Activated CD8-positive, alpha-beta memory T cell treated with anti-CD3 and anti-CD28 coated beads, Interleukin-2, amount 10 ng/mL, durations not matched to agents 7 days and 5 days (primary cell): Measurements from ENCODE around the gene LRP5. TPM values are rescaled to one million over a fixed set of nuclear protein-coding genes. Genes with fewer than 3 reads are reported as not detected.
"Not testable (repeated sequence)": the region's sequence is repeated elsewhere in the genome, so short reads cannot be mapped to it uniquely, and the experiment has no call there.

Experiments
- ATAC-seq: fragments of 150-1000 bp; cut with Tn5 transposase; one replicate; pipeline ENCODE4 v1.10.0; 2021; ENCODE audit warnings: moderate library complexity
- CTCF ChIA-PET: fragments of 350-600 bp; sonication (Branson Sonifier 250); formaldehyde crosslinking; loops from one replicate; lab custom pipeline; 2021; ENCODE audit warnings: antibody characterized with exemption; lab: Charles Lee
- DNase-seq: peaks from one replicate; pipeline ENCODE4 v3.0.0-alpha.2; 2020
- H3K27ac Mint-ChIP-seq: one replicate; pipeline ENCODE4 v1.8.0; 2021; ENCODE audit warnings: mild to moderate bottlenecking, mixed read lengths
- H3K27me3 Mint-ChIP-seq: one replicate; pipeline ENCODE4 v1.8.0; 2021; ENCODE audit warnings: mixed read lengths
- H3K36me3 Mint-ChIP-seq: one replicate; pipeline ENCODE4 v1.8.0; 2021; ENCODE audit warnings: mild to moderate bottlenecking, mixed read lengths
- H3K4me1 Mint-ChIP-seq: one replicate; pipeline ENCODE4 v1.8.0; 2021; ENCODE audit warnings: mixed read lengths
- H3K4me3 Mint-ChIP-seq: one replicate; pipeline ENCODE4 v1.8.0; 2021; ENCODE audit warnings: mild to moderate bottlenecking, moderate library complexity, mixed read lengths
- H3K9me3 Mint-ChIP-seq: one replicate; pipeline ENCODE4 v1.8.0; 2022; ENCODE audit warnings: low read depth, mixed read lengths
- total RNA-seq, 2 experiments: library from RNA; stranded (reverse); gene quantifications; one replicate each; pipeline ENCODE4 v1.2.3, GENCODE V29; 2021

The LRP5 gene
- total RNA-seq, 2 experiments from 2014 or later, result 15.6 to 16.2 TPM

DNA sequence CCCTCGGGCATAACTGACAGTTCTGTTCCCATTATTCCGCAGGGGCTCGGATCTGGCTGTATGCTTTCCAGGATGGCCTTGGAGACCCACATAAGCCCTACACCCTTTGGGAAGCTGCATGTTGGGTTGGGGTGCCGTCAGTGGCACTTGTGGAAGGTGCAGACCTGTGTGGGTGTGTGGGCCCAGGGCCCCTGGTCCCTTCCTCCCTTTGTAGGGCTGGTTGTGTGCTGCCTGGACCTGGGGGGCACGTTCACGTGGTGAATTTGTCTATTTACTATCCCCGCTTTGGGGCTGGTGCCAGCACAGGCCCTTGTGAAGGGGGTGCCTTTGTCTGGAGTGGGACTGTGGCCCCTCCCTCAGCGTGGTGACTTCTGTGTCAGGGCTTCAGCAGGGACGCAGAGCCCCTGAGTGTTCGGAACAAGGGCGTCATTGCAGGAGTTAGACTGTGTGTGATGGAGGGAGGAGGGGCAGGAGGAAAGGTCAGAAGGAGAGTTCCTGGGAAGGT is 133.2 kb downstream of the LRP5 start:
- Mint-ChIP-seq H3K9me3 (no peaks in the 10 kb centered on the region), H3K36me3 (no peaks in the 10 kb centered on the region), H3K27me3 (no peaks in the 10 kb centered on the region), H3K27ac (no peak overlapping the region), H3K4me1 (peaks cover 4% of the 10 kb centered on the region), H3K4me3 (no peak overlapping the region)
- CTCF ChIA-PET, result no interaction called here
- DNase-seq, result no peak
- no peak for ATAC-seq

GRCh38 chr11:68446046-68446725 is 133.8 kb downstream of the LRP5 start:
- no peak for ATAC-seq
- H3K27ac Mint-ChIP-seq, result no peak overlapping the region
- H3K36me3 Mint-ChIP-seq, result no peaks in the 10 kb centered on the region
- H3K9me3 Mint-ChIP-seq, result no peaks in the 10 kb centered on the region
- DNase-seq, result no peak
- H3K4me1 Mint-ChIP-seq, result peaks cover 4% of the 10 kb centered on the region
- CTCF ChIA-PET, result no interaction called here
- no peaks in the 10 kb centered on the region for H3K27me3 Mint-ChIP-seq
- no peak overlapping the region for H3K4me3 Mint-ChIP-seq

- Mint-ChIP-seq H3K27ac (no peak overlapping the region), H3K4me1 (peaks cover 4% of the 10 kb centered on the region), H3K36me3 (no peaks in the 10 kb centered on the region), H3K4me3 (no peak overlapping the region), H3K27me3 (no peaks in the 10 kb centered on the region), H3K9me3 (no peaks in the 10 kb centered on the region)
- CTCF ChIA-PET, result interaction anchor here (2.4 kb wide), 1 partner anchor 190 kb away, joined by 7 read pairs; no protein-coding TSS in a partner anchor
- DNase-seq (peak; percentile 85), ATAC-seq (peak; percentile 99)
Observed at GRCh38 chr11:68447015-68447801, 134.8 kb downstream of the LRP5 start.

GRCh38 chr11:68447914-68448313 is 135.5 kb downstream of the LRP5 start:
- H3K4me3 Mint-ChIP-seq, H3K27ac Mint-ChIP-seq, ATAC-seq, DNase-seq, H3K9me3 Mint-ChIP-seq, H3K36me3 Mint-ChIP-seq, H3K27me3 Mint-ChIP-seq, H3K4me1 Mint-ChIP-seq: not testable (repeated sequence)
- CTCF ChIA-PET, result interaction anchor here (2.4 kb wide), 1 partner anchor 190 kb away, joined by 7 read pairs; no protein-coding TSS in a partner anchor

GRCh38 chr11:68448604-68449011 is 136.2 kb downstream of the LRP5 start:
- DNase-seq (no peak), ATAC-seq (no peak)
- Mint-ChIP-seq H3K9me3 (no peaks in the 10 kb centered on the region), H3K27ac (no peak overlapping the region), H3K4me3 (no peak overlapping the region), H3K36me3 (no peaks in the 10 kb centered on the region), H3K27me3 (no peaks in the 10 kb centered on the region), H3K4me1 (peaks cover 4% of the 10 kb centered on the region)
- CTCF ChIA-PET, result interaction anchor here (0.5 to 2.4 kb wide), 2 partner anchors 147 to 191 kb away, joined by 3 to 7 read pairs; no protein-coding TSS in a partner anchor

DNA sequence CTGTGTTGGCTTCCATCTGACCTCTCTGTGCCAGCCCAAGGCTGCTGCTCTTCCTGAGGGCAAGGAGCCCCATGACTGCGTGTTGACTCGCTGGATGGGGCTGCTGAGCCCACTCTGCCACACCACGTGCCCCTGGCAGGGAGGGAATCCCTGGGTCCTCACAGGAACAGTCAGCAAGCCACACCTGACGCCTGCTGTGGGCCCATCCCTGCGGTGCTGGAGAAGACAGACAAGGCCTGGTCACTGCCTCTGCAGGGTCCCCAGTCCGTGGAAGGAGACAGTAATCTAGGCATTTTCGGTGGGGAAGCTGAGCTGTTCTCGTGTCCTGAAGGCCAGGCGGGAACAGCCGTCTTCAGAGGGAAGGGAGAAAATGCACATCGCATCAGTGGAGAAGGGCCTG is 137.6 kb downstream of the LRP5 start:
- ATAC-seq, result no peak
- Mint-ChIP-seq H3K4me1 (peaks cover 4% of the 10 kb centered on the region), H3K36me3 (no peaks in the 10 kb centered on the region), H3K27ac (no peak overlapping the region), H3K4me3 (no peak overlapping the region), H3K9me3 (no peaks in the 10 kb centered on the region), H3K27me3 (no peaks in the 10 kb centered on the region)
- CTCF ChIA-PET, result interaction anchor here (0.7 to 2.4 kb wide), 2 partner anchors 153 to 192 kb away, joined by 3 to 7 read pairs; no protein-coding TSS in a partner anchor
- DNase-seq, result no peak

GRCh38 chr11:68450711-68451110 is 138.3 kb downstream of the LRP5 start:
- Mint-ChIP-seq H3K9me3 (no peaks in the 10 kb centered on the region), H3K36me3 (no peaks in the 10 kb centered on the region), H3K4me3 (no peak overlapping the region), H3K4me1 (peaks cover 4% of the 10 kb centered on the region), H3K27me3 (peaks cover 1% of the 10 kb centered on the region), H3K27ac (no peak overlapping the region)
- CTCF ChIA-PET, result no interaction called here
- DNase-seq (no peak), ATAC-seq (no peak)

DNA sequence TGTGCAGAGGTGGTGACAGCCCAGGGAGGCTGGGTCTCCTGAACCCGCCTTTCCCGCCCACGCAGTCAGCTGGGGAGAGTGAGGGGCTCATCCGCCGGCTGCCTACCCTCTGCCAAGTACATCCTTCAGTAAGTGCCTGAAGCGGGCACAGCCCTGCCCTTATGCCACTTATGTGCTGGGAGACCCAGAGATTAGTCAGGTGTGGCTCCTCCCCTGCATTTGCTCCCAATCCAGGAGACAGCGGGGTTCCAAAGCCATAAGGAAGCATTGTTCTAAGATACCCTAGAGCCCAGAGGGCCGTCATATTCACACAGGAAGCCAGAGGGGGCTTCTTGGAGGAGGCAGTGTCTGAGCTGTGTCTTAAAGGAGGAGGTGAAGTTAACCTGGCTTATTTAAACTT is 142.4 kb downstream of the LRP5 start:
- Mint-ChIP-seq H3K9me3 (no peaks in the 10 kb centered on the region), H3K27ac (no peak overlapping the region), H3K27me3 (peaks cover 2% of the 10 kb centered on the region), H3K36me3 (no peaks in the 10 kb centered on the region), H3K4me1 (peaks cover 1% of the 10 kb centered on the region), H3K4me3 (no peak overlapping the region)
- ATAC-seq (no peak), DNase-seq (no peak)
- CTCF ChIA-PET, result no interaction called here

- ATAC-seq (no peak), DNase-seq (no peak)
- CTCF ChIA-PET, result interaction anchor here (2.0 kb wide), 1 partner anchor 198 kb away, joined by 6 read pairs; no protein-coding TSS in a partner anchor
- Mint-ChIP-seq H3K36me3 (no peaks in the 10 kb centered on the region), H3K27ac (no peak overlapping the region), H3K4me1 (peaks cover 3% of the 10 kb centered on the region), H3K4me3 (no peak overlapping the region), H3K9me3 (no peaks in the 10 kb centered on the region), H3K27me3 (peaks cover 2% of the 10 kb centered on the region)
Observed at GRCh38 chr11:68455485-68455884, 143.1 kb downstream of the LRP5 start.

GRCh38 chr11:68457216-68457897 is 145.0 kb downstream of the LRP5 start:
- peaks cover 4% of the 10 kb centered on the region for H3K36me3 Mint-ChIP-seq
- no peak overlapping the region for H3K27ac Mint-ChIP-seq
- H3K4me3 Mint-ChIP-seq, result no peak overlapping the region
- H3K27me3 Mint-ChIP-seq, result peaks cover 2% of the 10 kb centered on the region
- peaks cover 7% of the 10 kb centered on the region for H3K4me1 Mint-ChIP-seq
- CTCF ChIA-PET, result interaction anchor here (1.1 to 2.0 kb wide), 3 partner anchors 75 to 200 kb away, joined by 3 to 6 read pairs (median 3); no protein-coding TSS in a partner anchor
- ATAC-seq, result no peak
- no peaks in the 10 kb centered on the region for H3K9me3 Mint-ChIP-seq
- no peak for DNase-seq

GRCh38 chr11:68457898-68458249 is 145.5 kb downstream of the LRP5 start:
- Mint-ChIP-seq H3K4me1 (peaks cover 12% of the 10 kb centered on the region), H3K9me3 (no peaks in the 10 kb centered on the region), H3K27ac (no peak overlapping the region), H3K4me3 (no peak overlapping the region), H3K36me3 (peaks cover 7% of the 10 kb centered on the region), H3K27me3 (peaks cover 2% of the 10 kb centered on the region)
- no peak for ATAC-seq
- DNase-seq, result no peak
- CTCF ChIA-PET, result interaction anchor here (1.1 to 1.2 kb wide), 2 partner anchors 75 to 196 kb away, joined by 3 read pairs; no protein-coding TSS in a partner anchor

GRCh38 chr11:68458340-68458739 is 145.9 kb downstream of the LRP5 start:
- not testable (repeated sequence) for H3K36me3 Mint-ChIP-seq, H3K4me3 Mint-ChIP-seq, ATAC-seq, H3K27me3 Mint-ChIP-seq, H3K9me3 Mint-ChIP-seq, H3K27ac Mint-ChIP-seq, DNase-seq
- CTCF ChIA-PET, result interaction anchor here (1.1 to 1.2 kb wide), 2 partner anchors 76 to 197 kb away, joined by 3 read pairs; no protein-coding TSS in a partner anchor
- peaks cover 14% of the 10 kb centered on the region for H3K4me1 Mint-ChIP-seq
